Left cardiac atrium (tissue), 4 donors: ENCODE measurements around the gene TK1. TPM values are rescaled to one million over a fixed set of nuclear protein-coding genes. Genes with fewer than 3 reads are reported as not detected.

Experiments
- ATAC-seq, 2 donors: fragments of 200-7000 bp; cut with Tn5 transposase; one replicate each; pipeline ENCODE4 v1.9.1; 2020; ENCODE audit warnings: mild to moderate bottlenecking in 2 of 2, moderate library complexity in 2 of 2
- DNase-seq: peaks from one replicate; pipeline ENCODE4 v3.0.0-alpha.2; 2020
- intact Hi-C, 2 donors: fragments of 100-400 bp; cut with DNase I; formaldehyde crosslinking; loops; one replicate each; pipeline versions ENCODE4 v1.14.1 to v1.15.1; 2022 to 2023
- total RNA-seq, 2 donors: library from RNA; stranded (reverse); fragmentation: NEBNext Ultra II Directional; extraction: Animal tissue kit (Norgen Biotek cat#: 25700); gene quantifications; one replicate each; pipeline ENCODE4 v1.2.1, GENCODE V29; 2021
- donor health status: DM: no; HTN: yes; CAD: no.
- donor health status: DM: no; HTN: yes; CAD: no; lungs with severe emphysema.
- donor health status: DM: yes; HTN: yes; CAD: no.
- donor health status: Dilated cardiomyopathy.

The TK1 gene
- total RNA-seq, 2 donors from 2014 or later = 1.8 to 7.7 TPM

DNA sequence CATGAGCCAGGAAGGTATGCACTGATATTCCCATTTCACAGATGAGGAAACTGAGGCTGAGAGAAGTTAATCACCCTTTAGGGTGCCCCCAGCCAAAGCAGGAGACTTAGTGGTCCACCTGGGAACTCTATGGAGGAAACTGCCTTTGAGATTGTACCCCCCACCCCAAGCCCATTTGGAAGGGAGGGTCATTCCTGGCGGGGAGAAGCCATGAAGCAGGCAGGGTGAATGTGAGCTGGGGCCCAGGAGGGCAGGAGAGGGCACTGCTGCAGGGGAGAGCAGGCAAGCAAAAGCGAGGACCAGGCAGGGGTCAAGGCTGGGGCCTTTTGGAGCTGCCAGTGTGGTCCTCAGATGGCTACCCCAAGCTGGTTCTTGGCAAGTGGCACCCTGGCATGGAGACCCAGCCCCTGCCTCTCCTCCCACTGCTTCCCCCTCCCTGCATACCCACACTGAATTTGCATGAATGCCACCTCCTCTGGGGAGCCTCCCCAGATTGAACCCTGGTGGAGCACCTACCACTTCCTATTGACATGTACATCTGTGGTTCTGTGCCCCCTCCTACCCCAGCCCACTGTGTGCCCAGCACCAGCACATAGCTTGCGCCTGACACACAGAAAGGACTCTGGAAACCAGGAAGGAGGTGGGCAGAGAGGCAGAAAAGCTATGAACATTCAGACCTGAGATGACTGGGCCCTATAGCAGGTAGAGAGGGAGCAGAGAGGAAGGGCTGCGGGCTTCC is 57.3 kb downstream of the TK1 start:
- DNase-seq = no peak
- ATAC-seq = no peak
- intact Hi-C loops = loop anchor here (5.0 kb wide), 1 partner anchor 48 kb away; no protein-coding TSS in a partner anchor

DNA sequence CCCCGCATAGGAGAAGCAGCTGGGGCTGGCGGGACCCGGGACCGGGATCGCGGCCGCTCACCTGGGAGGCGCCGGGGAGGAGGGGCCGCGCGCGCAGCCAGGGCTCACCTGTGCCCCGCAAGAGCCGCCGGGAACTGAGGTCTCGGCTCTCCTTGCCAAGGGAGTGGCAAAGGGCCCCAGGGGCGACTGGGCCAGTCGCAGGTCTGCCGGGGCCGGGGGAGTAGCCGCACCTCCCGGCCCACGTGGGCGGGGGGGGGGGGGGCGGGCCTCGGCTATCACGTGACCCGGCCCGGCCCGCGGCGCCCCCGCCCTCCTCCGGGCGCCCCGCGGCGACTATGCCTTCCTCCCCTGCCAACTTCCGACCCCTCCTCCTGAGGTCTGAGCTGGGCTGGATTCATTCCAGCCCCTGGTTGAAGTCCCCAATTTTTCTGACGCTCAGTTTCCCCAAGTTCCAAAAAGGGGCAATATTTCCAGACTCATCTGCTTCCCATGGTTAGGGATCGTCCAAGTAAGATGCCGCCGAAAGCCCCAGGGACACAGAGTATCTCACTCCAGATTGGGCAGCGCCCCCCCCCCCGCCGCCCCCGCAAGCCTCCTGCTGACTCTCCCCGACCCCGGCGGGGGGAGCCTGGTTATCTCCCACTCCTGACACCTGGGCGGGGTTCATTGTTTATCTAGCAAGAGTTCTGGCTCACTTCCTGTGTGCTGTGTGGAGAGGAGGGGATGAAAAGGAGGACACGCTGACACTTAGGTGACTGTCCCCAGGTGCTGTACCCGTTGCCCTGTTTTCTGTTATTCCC is 58.1 kb downstream of the TK1 start, which contains the start of gene TMC6:
TMC6 (minus strand) TSS at position 205 of the 800 bp plus-strand sequence. CDS start 1,923 bp downstream, outside the sequence.
- DNase-seq (peak; percentile 61), ATAC-seq (peak; percentile 41)
- intact Hi-C loops = loop anchor here in 1 of 2 donors (5.0 kb wide), 1 partner anchor 49 kb away; no protein-coding TSS in a partner anchor

DNA sequence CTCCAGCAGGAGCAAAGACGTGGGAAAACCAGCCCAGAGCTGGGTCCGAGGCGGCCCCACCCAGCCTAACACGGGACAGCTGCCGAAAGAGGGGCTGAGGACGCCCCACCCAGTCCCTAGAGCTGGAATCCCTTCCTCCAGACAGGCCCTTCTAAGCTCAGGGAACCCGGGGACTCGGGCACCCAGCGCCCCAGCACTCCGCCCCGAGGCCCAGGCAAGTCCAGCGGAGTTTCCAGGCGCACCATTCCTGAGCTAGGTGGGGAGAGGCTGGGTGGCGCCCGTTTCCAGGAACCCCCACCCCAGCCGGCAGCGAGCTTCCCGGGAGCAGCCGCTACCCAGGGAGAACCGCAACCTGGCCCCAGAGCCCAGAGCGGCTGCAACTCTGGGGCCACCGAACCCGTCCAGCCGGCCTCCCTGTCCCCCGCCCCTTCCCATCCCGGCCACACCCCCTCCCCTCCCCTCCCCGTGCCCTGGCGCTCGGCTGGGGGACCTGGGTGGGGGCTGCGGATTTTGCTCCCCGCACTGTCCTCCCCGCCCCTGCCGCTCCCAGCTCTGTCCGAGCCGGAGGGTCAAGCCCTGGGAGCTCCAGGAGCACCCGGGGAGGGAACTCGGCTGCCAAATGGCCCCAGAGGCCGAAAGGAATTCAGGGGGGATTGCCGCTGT is 58.8 kb downstream of the TK1 start:
- DNase-seq = no peak
- intact Hi-C loops = loop anchor here in 1 of 2 donors (5.0 kb wide), 1 partner anchor 49 kb away; no protein-coding TSS in a partner anchor
- ATAC-seq = peak; percentile 12 to 16

DNA sequence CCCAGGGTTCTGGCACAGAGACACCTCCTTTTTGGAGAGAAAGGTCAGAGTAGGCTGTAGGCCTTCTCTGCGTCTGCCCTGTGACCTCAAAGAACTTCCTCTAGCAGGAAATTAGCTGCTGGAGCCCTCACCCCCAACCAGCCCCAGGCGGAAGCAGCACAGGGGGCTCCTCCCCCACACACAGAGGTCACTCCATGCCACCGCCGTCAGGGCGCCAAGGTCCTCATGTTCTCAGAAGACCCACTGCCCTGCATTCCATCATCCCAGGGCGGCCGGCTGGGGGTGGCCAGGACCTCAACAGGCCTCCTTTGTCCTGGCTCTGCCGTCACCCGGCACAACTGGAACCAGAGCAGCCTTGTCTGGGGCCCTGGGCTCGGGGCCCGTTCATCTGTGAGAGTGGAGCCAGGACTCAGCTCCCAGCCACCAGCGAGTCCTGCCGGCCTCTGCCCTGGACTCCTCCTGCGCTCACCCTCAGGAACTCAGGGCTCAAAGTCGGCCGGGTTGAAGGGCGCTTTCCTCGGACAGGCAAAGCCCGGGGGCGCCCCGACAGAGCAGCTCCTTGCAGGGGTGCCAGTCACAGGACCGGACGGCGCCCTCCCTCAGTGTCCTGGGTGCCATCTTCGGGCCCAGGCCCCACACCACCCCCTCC is 59.5 kb downstream of the TK1 start:
- DNase-seq (peak; percentile 81), ATAC-seq (peak; percentile 48 to 54)
- intact Hi-C loops = loop anchor here in 1 of 2 donors (5.0 kb wide), 1 partner anchor 50 kb away; no protein-coding TSS in a partner anchor

DNA sequence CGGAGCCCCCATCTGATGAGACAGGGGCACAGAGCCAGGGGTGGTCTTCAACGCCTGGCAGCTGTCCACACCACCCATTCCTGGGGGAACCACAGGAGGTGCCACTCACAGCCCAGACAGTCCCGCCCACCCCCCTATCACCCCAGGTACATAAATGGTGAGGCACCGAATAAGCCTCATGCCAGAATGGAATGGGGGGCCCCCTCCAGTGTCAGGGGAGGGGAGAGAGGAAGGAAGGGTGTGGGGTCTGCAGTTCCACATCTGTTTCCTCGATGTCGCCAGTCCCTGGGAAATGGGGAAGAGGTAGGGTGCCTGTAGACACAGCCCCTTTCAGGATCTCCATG is 60.0 kb downstream of the TK1 start:
- no peak for ATAC-seq
- no peak for DNase-seq
- intact Hi-C loops = loop anchor here in 1 of 2 donors (5.0 kb wide), 1 partner anchor 50 kb away; no protein-coding TSS in a partner anchor

DNA sequence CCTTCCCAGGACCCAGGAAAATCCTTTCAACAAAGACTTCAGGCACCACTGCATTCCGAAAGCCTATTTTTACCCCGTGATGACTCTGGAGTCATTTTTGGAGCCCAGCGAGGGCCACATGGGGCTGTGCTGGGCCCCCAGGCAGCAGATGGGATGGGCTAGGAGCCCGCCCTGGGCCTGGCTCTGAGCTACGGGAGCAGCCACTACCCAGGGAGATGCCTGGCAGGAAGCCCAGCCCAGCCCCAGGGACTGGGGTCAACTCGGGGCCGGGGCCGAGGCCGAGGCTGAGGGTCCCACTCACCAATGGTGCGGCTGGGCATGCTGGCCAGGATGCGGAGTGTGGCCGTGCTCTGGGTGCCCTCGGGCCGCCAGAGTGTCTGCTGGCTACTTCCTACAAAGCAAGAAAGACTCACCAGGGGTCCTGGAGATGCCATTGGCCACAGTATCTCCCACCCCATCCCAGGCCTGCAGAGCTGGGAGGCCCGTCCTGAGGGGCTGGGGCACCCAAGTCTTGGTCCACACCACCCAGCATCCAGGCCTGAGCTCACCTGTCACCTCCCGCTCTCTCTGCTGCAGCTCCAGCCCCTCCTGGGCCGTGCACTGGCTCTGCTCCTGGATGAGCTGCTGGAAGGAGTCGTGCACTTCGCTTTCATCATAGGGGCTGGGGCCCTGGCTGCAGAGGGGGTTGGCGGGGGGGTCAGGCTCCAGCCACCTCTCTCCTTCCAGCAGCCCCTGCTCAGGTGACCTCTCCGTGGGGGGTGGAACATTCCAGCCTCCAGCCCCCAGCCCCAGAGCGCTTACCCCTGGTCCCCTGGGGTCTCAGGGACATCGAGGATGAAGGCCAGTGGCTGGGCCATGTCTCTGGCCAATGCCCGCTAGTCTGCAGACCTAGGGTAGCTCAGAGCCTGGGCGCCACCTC is 60.6 kb downstream of the TK1 start:
- DNase-seq = no peak
- intact Hi-C loops = loop anchor here in 1 of 2 donors (5.0 kb wide), 1 partner anchor 51 kb away; no protein-coding TSS in a partner anchor
- no peak for ATAC-seq

DNA sequence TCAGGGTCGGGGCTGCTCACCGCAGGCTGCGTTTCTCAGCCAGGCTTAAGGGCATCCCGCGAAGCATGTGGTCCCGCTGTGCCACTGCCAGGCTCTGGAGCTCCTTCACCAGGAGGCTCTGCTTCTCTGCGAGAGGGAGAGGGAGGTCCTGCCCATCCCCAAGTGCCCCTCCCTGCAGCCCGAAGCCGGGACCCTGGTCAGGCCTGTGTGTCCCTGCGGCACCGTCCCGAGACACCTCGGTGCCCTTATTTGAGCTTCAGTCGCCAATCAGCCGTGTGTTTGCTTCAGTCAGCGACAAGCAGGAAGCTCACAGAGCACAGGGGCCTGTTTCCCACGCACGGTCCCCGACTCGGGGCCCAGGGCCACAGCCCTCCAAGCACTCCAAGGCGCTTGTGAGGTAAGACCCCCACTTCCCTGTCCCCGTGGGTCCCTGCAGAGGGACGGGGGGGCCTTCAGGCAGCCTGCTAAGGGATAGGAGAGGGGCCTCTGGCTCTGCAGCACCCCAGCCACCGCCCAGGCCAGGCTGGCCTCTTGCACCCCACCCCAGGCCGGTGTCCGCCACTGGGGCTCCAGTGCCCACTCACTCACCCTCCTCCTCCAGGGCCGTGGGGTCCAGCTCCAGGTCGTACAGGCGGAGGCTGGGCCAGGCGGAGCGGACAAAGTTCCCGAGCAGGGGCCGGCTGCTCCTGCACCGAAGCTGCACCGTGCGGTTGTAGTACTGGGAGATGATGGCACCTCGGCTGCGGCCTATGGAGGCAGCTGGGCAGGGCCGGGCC is 61.5 kb downstream of the TK1 start:
- intact Hi-C loops = loop anchor here in 1 of 2 donors (5.0 kb wide), 1 partner anchor 52 kb away; no protein-coding TSS in a partner anchor
- no peak for DNase-seq
- no peak for ATAC-seq

DNA sequence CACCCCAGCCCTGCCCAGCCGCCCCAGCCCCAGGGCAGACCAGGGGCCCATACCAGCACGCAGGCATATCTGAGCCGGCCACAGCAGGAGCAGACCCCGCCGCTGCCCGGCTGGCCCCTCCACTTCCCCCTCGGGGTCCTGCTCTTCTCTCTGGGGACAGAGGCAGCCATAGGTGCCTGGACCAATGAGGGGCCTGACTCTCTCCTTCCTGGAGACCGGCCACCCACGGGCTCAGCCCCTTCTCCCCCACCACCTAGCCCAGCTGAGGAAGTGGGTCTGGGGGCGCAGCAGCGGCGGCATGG is 62.1 kb downstream of the TK1 start:
- no peak for DNase-seq
- intact Hi-C loops = loop anchor here in 1 of 2 donors (5.0 kb wide), 1 partner anchor 53 kb away; no protein-coding TSS in a partner anchor

More for the DNA sequence above, 62.1 kb downstream of the TK1 start:
- no peak for ATAC-seq

Other genes with a start within 250 kb of the TK1 start
- 10 to 100 TPM; 21.1 to 24.5 TPM for gene TNRC6C, start 228.3 kb downstream of the TK1 start, total RNA-seq
- gene TMC6, start 58.3 kb downstream of the TK1 start, total RNA-seq = 10 to 100 TPM; 24.9 to 32.0 TPM
- gene TMC8, start 56.3 kb downstream of the TK1 start, total RNA-seq = 1 to 10 TPM; 3.8 to 4.3 TPM
- gene C17orf99, start 40.7 kb downstream of the TK1 start, total RNA-seq = not detected
- gene SYNGR2, start 18.5 kb downstream of the TK1 start, total RNA-seq = 10 to 100 TPM; 73.4 to 84.5 TPM
- 10 to 100 TPM; 20.8 to 30.9 TPM for gene AFMID, start 310 bp upstream of the TK1 start, total RNA-seq
- 1 to 10 TPM in 1 of 2 donors, under 1 TPM in 1; 0.16 to 1.6 TPM for gene BIRC5, start 27.2 kb upstream of the TK1 start, total RNA-seq
- gene TMEM235, start 44.6 kb upstream of the TK1 start, total RNA-seq = not detected
- gene SOCS3, start 173.0 kb upstream of the TK1 start, total RNA-seq = 10 to 100 TPM; 15.1 to 78.1 TPM
- gene PGS1, start 191.6 kb upstream of the TK1 start, total RNA-seq = 10 to 100 TPM; 17.7 to 24.3 TPM